Activated effector memory CD4-positive, alpha-beta T cell treated with Interleukin-2 at 50 U/mL for 16 hours (primary cell): Measurements from ENCODE around the gene RIMS3.
"Not testable (repeated sequence)": the region's sequence is repeated elsewhere in the genome, so short reads cannot be mapped to it uniquely, and the experiment has no call there.

Experiments
- DNase-seq: peaks from one replicate; pipeline ENCODE4 v3.0.0-alpha.2; 2020

RIMS3 gene

GRCh38 chr1:40652979-40653378 lies 12.5 kb downstream of the RIMS3 start:
- DNase-seq, result no peak

DNA sequence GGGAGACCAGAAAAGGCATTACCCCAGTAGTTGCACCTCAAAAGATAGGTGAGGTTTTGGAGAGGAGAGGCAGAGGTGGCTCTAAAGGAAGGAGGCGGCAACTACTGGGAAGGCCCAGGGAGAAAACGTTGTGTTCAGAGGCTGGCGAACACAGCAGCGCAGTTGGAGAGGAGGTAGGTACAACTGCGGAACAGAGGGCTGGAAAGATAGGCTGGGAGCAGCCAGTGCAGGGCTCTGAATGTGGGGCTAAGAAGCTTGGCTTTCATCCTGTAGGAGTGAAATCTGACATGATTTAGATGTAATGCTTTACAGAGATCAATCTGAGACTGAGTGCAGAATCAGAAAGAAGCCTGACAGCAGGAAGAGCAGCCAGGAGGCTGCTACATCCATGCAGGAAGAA lies 13.0 kb downstream of the RIMS3 start:
- DNase-seq, result no peak

- no peak for DNase-seq
Observed at GRCh38 chr1:40651138-40651857, 14.2 kb downstream of the RIMS3 start.

DNA sequence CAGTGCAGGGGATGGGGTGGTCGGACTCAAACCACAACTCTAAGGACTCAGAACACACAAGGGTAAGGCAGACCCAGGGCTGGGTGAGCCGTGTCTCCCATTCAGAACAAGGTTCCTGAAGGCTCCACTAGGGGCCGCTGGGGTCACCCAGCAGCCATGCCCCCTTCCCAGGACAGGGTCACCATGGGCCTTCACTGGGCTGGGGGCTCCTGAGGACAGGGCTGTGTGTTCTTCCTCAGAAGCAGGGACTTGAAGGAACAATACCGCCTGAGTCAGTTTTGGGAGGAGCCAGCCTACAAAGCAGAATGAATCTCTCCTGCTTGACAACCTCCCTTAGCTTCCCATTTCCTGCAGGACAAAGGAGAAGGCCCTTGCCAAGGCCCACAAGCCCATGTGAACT lies 15.4 kb downstream of the RIMS3 start:
- DNase-seq, result no peak

GRCh38 chr1:40649592-40649930 lies 15.9 kb downstream of the RIMS3 start:
- no peak for DNase-seq

- no peak for DNase-seq
Observed at GRCh38 chr1:40648928-40649591, 16.4 kb downstream of the RIMS3 start.

DNA sequence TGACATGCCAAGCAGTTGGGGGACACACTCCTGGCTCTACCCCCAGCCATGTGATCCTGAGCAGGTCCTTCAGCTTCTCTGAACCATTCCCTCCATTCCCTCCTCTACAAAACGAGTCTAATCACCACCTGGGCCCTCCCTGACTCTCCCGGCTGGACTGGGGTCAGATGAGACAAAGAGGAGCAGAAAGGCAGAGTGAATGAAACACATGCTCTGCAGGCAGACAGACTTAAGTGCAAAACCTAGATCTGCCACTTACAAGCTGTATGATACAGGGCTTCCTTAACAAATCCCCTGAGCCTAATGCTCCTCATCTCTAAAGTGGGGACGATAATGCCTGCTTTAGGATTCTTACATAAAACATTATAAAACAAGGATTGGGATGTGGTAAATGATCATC lies 17.3 kb downstream of the RIMS3 start:
- DNase-seq, result no peak

GRCh38 chr1:40646315-40646714 lies 19.2 kb downstream of the RIMS3 start:
- no peak for DNase-seq

DNA sequence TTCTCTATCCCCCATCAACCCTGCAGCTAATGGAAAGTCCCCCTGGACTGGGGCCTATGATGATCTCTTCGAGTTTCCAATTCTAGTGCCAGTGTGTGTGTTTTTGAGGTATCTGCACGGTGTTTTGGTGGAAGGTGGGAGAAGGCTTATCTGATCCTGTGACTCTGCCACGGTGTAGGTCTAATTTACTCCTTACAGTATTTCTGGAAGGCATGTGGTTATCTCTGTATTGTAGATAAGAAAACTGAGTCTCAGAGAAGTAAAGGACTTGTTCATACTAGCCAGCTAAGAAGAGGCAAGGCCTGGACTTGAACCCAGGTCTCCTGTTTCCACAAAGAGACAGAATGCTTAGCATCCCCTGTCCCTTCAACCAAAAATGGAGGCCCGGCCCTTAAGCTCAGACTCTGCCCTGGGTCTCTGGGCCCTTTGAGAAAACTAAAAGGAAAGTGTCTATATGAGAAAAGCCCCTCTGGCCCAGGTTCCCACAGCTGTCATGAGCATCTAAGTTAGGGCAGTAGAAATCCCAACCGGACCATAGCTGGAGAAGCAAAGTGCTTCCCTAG lies 20.3 kb downstream of the RIMS3 start:
- no peak for DNase-seq

GRCh38 chr1:40641601-40642242 lies 23.8 kb downstream of the RIMS3 start:
- DNase-seq, result no peak

DNA sequence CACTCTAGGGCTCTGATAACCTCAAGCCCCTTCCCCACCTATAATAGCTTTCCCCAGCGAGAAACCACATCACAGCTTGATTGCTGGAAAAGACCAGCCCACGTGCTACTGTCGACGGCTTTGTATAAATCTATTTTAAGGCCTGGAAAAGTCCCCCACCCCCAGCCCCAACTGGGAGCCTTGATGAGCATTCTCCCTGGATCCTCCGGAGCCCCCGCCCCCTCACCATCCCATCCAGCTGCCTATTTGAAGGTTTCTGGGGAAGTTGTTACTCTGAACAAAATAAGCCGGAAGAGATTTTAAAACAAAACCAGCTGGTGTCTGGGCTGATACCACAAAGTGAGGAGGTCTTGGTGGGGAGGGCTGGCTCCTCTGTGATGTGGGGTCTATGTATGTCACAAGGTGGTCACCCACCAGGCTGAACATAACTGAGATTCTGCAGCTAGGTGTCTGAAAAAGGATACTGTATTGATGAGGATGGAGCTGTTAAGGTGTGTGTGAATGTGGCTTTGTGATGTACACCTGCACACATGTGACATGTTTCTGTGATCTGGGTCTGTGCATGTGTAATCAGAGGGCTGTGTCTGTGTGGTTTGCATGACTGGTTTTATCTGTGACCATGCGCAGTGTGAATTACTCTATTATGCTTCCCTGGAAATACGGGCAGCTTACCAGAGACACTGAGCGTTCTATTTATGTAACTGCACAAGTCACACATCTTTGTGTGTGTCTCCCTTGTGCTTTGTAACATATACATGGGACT lies 25.0 kb downstream of the RIMS3 start:
- no peak for DNase-seq

- no peak for DNase-seq
Observed at GRCh38 chr1:40638097-40639036, 27.1 kb downstream of the RIMS3 start.

DNA sequence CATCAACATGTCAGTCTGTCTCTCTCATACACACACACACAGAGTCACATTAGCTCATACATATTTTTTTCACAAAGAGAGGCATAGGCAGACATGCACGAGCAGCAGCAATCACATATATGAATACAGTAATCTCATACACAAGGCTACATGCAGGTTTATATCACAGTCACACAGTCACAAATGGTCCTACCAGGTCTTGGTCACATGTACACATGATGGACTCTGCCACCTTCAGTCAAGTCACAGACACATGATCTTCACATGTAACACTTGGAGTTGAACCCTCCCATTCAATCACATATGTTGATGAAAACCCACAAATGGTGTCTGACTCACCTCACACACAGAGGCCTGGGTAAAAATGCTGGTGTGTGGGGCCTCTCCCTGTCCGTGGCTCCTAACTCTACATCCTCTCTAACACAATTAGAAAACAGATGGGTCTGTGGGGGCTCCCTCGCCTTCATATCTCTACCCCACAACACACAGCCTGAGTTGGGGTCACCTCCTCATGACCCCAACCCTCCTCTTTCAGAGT lies 27.9 kb downstream of the RIMS3 start:
- DNase-seq, result no peak

DNA sequence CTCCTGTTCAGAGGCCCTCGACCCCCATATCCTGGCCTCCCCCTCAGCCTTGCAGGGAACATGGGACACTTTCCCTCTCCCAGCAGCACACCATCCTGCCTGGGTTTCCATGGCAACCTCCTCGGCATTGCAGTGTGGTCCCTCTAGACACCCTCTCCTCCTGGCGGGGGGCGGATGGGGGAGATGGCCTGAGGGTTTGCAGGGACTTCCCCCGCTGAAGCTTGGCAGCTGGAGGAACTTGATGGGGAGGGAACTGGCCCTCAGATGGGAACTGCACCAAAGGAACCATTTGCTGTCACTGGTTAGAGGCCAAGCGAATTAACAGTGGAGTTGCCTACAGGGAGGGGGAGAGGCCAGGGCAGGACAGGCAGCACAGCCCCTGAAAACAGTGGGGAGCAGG lies 28.7 kb downstream of the RIMS3 start:
- DNase-seq, result no peak

- DNase-seq, result no peak
Observed at GRCh38 chr1:40635763-40636500, 29.6 kb downstream of the RIMS3 start.

- DNase-seq, result no peak
Observed at GRCh38 chr1:40634901-40635655, 30.4 kb downstream of the RIMS3 start.

DNA sequence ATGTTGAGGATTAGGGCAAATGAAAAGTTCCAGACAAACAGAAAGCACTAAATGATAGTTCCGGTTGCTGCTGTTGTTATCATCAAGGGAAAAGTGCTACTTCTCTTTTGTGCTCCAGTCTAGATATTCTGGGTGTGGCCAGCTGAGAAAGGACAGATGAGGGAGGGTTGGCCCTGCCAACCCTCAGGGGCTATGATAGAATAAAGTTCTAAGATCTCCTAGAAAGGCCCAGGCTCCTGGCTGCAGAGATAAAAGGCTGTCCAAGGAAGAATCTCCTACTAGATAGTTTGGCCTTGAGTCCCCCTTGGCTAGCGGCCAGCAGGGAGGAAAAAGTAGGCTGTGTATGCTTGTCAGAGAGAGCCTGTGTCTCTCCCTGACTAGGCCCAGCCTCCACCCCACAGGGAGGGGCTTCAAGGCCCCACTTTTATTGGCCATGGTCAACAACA lies 31.5 kb downstream of the RIMS3 start:
- DNase-seq, result no peak

DNA sequence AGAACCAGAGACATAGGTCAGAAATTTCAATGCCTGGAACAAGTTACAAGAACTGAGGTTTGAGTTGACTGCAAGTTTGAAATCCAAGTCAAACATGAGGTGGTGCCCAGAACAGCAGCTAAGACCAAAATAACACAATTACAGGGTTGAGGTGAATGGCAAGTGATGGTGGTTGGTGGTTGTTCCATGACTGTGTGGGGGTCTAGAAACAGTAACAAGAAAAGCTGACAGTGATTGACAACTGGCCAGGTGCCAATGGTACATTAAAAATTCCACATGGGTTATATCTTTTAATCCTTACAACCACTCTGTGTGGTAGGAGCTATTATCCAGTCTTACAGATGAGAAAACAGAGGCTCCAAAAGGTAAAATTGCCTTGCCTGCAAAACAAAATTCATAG lies 32.0 kb downstream of the RIMS3 start:
- no peak for DNase-seq

DNA sequence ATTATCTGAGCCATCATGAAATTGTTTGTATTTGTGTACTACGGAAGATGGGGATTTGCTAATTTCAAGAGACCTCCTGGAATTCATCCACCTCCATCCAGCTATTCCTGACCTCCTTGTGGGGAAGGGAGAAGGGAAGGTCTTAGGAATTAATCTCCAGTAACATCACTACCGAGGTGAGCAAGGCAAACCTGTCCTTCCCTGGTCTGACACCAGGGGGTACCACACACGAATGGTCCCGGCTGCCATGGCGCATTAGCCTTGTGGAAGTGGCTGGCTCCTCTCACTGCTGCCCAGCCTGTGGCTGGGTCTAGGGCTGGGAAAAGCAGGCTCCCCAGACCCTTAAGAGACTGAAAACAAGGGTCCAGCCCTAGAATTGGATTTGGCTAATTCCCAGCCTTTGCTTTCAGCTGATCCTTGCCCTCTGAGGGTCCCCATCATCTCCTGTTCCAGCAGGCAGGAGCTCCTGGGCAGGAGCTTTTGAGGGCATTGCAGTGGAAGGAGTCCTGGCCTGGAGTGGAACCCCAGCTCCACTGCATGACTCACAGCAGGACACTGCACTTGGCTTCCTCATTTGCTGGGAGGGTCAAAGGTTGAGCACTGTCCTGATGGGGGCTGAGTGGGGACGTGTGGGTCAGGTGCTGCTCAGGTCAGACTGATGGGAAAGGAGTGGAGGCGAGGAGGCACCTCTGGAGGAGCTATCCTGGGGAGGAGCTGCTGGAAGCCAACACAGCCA lies 34.8 kb downstream of the RIMS3 start:
- no peak for DNase-seq

DNA sequence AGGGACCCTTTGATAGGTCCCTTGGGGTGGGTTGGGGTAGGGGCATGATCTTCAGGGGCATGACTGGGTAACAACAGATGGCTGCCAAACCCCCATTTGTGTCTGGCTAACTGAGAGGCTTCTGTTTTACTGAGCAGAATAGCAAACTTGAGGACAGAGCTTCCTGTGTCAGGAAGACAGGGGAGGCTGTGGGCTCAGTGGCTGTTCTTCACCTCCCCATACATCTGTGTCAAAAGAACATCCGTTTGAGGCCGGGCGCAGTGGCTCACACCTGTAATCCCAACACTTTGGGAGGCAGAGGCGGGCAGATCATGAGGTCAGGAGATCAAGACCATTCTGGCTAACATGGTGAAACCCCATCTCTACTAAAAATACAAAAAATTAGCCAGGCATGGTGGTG lies 35.9 kb downstream of the RIMS3 start:
- DNase-seq, result not testable (repeated sequence)
